Fibroblast of skin of right biceps (primary cell): Measurements from ENCODE around the gene TNKS1BP1.
"Not testable (repeated sequence)": the region's sequence is repeated elsewhere in the genome, so short reads cannot be mapped to it uniquely, and the experiment has no call there.

Experiments used
- DNase-seq: peaks from one replicate; pipeline ENCODE4 v3.0.0-alpha.2; 2013

The TNKS1BP1 gene

GRCh38 chr11:57308426-57309060 is 16.2 kb downstream of the TNKS1BP1 start:
- DNase-seq, result no peak

DNA sequence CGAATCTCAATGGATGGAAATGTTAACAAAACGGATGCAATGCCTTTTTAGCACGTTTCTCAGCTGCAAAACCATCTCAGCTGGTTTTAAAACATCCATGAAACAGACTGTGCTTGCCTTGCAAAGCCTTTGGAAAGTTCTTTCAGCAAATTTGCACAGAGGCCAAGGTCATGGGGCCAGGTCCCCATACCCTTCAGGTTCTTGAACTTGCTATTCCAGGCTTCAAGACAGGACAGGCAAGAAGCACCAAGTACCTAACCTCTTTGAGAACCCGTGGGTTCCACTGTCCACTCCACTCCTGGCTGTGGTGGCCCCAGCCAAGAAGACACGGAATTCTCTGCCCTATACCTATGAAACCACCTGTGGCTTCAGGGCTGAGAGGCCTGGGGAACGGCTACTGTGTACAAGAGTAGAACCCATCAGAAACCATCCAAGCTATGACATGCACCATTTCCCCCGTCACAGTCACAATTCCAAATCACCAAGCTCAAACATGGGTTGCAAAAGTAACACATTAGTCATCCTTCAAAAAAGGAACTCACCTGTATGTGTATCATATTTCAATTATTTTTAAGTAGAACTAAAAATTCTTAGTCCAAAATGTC is 17.0 kb downstream of the TNKS1BP1 start:
- no peak for DNase-seq

GRCh38 chr11:57306940-57307565 is 17.7 kb downstream of the TNKS1BP1 start:
- no peak for DNase-seq

- no peak for DNase-seq
Measured at GRCh38 chr11:57306161-57306876, 18.4 kb downstream of the TNKS1BP1 start.

- no peak for DNase-seq
Measured at GRCh38 chr11:57305523-57305922, 19.2 kb downstream of the TNKS1BP1 start.

- DNase-seq, result peak; percentile 85
Measured at GRCh38 chr11:57303990-57304579, 20.7 kb downstream of the TNKS1BP1 start.

GRCh38 chr11:57303280-57303989 is 21.3 kb downstream of the TNKS1BP1 start:
- peak; percentile 54 for DNase-seq

DNA sequence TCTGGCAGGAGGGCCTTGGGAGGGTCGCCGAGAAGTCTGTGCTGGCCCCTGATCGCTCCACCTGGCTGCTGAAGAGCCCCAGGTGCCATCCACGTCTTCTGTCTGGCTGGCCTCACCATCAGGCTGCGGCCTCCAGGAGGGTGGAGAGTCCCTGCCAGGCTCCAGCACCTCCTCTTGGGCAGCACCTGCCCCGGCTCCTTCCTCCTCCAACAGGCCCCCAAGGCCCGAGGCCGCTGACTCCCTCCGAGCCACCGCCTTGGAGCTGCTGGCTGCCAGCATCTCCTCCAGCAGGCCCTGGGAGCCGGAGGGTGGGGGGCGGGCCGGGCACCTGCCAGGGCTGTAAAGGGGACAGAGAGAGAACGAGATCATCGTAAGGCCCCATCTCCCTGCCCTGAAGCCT is 22.3 kb downstream of the TNKS1BP1 start:
- no peak for DNase-seq

GRCh38 chr11:57301711-57302423 is 22.9 kb downstream of the TNKS1BP1 start:
- no peak for DNase-seq

DNA sequence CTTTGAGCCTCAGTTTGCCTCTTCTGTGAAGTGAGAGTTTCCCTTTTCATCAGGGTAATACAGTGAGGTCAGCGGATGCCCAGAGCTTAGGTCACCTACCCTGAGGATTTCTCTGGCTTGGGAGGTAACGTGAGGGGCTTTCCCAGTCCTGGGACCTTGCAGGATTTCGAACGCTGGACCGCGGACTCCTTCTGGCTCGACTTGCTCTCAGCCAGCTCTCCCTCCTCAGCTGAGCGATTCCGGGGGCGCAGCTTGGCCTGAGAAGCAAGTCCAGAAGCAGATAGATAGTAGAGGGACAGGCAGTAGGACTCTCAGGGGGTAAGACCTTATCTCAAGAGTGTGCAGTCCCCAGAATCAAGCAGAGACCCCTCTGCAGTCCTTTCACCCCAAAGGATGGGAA is 24.0 kb downstream of the TNKS1BP1 start:
- DNase-seq, result no peak

DNA sequence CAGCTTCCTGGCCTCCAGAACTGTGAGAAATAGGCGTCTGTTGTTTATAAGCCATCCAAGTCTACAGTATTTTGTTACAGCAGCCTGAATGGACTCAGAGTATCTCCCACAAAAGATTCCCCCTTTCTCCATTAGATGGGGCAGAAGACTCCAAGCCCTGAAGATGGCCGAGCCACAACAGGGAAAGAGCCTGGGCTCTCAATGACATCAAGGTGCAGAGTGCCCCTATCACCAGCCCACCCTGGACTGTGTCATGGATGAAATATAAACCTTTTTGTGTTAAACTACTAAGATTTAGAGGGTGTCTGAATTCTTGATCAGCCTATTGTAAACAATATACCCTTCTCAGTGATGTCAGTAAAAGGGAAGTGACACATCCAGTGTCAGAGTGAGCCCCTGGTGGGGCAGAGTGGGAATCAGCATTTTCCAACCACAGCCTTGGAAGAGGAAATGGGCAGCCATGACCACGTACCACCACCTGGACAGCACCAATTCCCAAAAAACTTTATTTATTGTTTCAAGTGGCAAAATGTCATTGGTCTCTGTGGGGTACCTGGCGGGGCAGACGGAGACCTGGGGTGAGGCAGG is 25.5 kb downstream of the TNKS1BP1 start:
- DNase-seq, result no peak

- no peak for DNase-seq
Measured at GRCh38 chr11:57297221-57297620, 27.5 kb downstream of the TNKS1BP1 start.

DNA sequence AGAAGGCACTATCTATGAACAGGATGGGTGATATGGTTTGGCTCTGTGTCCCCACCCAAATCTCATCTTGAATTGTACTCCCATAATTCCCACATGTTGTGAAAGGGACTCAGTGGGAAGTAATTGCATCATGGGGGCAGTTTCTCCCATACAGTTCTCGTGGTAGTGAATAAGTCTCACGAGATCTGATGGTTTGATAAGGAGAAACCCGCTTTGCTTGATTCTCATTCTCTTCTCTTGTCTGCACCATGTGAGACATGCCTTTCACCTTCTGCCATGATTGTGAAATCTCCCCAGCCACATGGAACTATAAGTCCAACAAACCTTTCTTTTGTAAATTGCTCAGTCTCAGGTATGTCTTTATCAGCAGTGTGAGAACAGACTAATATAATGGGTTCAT is 28.5 kb downstream of the TNKS1BP1 start:
- not testable (repeated sequence) for DNase-seq

DNA sequence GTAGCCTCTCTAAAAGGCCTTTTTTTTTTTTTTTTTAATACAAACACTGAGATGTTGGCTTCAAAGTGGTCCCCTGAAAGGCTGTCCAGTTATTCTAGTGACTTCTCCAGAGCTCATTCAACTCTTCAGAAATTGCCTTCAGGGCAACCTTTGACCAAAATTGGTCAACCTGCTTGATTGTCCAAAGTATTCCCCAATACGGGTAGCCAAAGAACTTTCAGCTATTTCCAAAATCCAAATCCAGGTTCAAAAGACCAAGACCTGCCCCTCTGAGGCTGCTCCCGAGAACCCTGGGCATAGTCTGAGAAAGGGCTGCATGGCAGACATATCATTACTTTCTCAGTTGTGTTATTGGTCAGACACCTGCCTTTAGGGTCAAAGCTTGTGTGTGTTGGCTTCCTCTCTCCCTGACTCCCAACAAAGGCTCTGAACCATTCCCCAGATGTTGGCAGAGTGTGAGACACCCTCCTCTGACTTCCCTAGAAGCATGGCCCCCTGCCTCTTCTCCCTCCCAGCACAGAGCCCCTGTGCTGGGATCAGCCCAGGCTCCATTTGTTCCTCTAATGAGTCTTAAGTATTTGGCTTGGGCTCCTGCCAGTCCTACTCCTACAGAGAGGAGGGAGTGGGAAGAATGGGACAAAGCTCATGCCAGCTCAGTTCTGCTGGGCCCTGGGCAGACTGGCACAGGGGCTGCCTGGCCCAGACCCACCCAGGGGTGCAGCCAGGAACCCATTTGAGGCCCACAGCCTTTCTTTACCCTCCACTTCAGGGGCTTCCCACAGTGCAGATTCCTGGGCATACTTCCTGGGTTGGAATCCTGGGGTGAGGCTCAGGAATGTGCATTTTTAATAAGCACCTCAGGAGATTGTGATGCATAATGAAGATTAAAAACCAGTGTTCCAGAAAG is 30.3 kb downstream of the TNKS1BP1 start:
- peak; percentile 75 for DNase-seq

DNA sequence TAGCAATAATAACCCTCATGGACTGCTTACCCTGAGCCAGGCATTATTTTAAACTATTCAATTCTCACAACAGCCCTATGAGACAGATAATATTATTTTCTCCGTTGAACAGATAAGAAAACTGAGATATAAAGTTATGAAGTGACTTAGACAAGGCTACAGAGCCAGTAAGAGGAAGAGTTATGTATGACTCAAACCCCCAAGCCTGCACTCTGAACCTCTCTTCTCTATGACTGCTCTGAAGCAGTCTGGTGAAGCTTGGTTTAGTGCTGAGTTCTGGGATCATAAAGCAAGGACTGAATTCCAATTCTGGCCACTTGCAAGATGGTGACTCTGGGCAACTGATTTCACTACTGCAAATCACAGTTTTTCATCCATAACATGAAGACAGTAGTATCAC is 34.5 kb downstream of the TNKS1BP1 start:
- peak; percentile 56 for DNase-seq

GRCh38 chr11:57288771-57289579 is 35.8 kb downstream of the TNKS1BP1 start:
- peak; percentile 88 for DNase-seq

DNA sequence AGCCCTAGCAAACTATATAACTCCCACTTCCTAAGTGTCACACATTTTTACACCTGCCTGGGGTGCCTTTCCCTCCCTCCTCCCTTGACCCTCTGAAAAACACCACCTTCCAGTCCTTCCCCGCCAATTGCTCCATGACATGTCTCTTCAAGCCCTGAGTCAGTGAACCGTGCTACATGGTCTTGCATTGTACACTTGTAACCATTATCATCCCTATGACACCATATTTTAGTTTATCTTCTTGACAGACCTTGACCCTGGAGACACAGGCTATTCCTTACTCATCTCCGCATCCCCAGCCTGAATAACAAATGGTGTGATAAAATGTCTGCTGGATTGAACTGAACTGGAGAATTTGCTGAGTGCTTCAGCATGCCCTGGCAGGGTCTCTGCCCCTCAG is 36.9 kb downstream of the TNKS1BP1 start:
- DNase-seq, result no peak

DNA sequence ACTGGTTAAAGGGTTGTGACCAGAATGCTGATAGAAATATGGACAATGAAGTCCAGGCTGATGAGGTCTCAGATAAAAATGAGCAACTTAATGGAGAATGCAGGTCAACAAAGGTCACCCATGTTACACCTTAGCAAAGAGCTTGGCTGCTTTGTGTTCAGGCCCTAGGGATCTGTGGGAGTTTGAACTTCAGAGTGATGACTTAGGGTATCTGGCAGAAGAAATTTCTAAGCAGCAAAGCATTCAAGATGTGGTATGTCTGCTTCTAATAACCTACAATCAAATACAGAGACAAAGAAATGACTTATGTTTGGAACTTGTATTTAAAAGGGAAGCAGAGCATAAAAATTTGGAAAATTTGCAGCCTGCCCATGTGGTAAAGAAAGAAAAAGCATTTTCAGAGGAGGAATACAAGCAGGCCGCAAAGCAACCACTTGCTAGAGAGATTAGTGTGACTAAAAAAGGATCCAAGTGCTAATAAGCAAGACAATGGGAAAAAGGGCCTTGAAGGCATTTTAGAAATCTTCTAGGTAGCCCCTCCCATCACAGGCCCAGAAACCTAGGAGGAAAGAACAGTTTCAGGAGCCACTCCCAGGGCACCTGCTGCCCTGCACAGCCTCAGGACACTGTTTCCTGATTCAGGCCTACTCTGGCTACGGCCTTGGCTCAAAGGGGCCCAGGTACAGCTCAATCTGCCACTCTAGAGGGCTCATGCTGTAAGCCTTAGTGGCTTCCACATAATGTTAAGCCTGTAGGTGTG is 41.3 kb downstream of the TNKS1BP1 start:
- DNase-seq, result no peak

- not testable (repeated sequence) for DNase-seq
Measured at GRCh38 chr11:57281546-57281945, 43.2 kb downstream of the TNKS1BP1 start.
